Activated CD4-positive, CD25-positive, alpha-beta regulatory T cell treated with anti-CD3 and anti-CD28 coated beads, Interleukin-2, amount 50 U/mL, for 72 hours (primary cell): Measurements from ENCODE around the gene FLT1.

Experiments used
- DNase-seq: peaks from one replicate; pipeline ENCODE4 v3.0.0; 2021

FLT1 gene

DNA sequence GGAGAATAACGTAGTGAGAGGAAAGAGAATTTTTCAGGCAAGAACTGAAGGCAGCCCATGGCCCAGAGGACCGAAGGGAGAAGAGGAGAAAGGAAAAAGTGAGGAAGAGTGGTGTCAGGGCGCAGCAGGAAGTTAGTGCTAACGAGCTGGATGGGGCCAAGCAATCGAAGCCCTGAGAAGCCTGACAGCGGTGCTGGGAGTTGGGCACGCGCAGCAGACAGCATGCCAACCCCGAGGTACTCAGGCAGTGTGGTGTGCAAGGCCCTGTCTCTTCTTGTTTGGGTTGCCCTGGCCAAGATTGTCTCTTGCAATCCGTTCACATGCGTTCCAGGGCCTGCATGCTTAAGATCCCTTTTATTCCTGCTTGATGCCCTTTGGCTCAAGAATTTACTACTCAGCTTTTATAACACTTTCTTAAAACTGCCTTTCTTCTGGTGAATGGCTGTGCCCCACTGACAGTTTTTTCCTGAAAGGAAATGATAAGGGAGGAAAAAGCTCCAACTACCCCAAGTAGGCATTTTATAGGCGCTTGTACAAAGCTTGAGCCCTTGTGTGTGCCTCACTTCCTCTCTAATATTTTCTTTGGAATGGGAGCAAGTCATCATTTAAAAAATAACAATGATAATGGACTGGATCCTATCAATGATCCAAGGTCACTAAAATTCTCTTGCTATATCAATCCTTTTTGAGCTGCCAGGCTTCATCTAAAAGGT, 115.4 kb downstream of the FLT1 start:
- DNase-seq = no peak

DNA sequence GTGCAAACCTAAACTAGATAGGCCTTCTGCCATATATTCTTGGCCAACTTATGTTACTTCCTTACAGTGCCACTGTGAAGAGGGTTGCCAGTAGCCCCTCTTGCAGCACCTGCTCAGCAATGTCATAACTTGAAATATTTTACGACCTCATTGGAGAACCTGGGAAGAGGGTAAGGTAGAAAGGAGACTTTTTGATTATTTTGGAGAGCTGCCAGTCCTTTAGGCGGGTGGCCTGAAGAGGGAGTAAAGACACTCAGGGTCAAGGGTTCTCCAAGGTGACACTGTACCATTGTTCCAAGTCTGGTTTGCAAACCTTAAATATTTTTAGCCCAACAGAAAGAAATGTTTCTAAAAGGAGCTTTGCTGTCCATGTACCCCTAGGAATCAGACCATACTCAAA, 118.3 kb downstream of the FLT1 start:
- no peak for DNase-seq

DNA sequence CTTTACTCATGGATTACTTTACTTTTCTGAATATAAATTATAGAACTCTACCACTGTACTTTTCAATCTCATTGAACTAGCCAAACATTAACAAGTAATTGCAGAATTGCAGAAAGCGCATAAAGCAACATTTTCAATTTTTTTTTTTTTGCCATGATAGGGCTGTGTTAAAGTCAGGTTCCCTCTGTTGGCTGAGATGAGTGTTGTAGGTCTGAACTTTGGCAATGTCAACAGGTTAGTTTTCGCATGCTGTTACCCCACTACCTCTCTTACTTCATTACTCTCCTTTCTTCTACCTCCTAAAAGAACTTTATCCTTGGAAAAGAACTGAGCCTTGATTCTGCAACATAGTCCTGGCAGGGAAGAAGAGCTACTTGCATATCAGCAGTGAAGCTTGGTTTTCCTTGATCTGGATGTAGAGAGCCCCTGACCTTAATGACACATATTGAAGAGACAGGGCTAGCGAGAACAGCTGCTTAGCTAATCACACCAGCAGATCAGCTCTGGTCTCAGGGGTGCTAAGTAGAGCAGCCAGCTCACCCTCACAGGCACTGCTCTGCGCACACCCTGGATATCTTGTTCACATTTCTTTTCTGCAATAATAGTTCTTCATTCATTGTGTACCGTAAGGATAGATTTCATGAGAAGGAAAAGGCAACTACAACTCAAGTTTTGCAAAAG, 119.5 kb downstream of the FLT1 start:
- no peak for DNase-seq

DNA sequence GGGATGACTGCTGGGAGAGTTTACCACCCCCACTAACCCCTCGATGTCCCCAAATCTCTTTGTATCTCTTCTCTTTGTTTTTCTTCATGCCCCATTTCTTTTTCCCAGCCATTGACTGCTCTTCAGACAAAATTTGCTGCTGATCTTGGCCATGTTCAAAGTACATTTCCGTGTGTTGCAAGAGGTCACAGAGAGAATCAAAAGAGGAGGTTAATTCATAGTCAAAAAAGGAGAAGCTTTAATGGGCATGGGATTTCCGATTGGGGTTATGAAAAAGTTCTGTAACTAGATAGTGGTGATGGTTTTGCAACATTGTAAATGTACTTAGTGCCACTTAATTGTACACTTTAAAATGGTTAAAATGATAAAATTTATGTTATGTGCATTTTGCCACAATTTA, 121.1 kb downstream of the FLT1 start:
- no peak for DNase-seq

DNA sequence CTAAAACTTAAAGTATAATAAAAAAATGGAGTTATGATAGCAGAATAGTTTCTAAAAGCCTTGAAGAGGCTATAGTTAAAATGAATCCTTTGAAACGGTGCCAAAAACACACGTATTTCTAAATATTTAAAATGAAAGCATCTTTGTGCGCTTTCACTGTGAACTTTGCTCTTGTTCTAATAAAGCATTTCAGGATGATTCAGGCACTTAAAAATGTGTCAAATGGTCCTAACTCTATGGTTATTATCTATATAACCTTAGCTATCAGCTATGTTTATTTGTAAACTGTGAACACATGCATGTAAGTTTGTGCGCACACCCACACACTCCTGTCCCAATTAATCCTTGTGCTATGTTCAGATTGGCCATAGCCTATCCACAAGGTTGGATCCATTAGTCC, 124.5 kb downstream of the FLT1 start:
- DNase-seq = no peak

DNA sequence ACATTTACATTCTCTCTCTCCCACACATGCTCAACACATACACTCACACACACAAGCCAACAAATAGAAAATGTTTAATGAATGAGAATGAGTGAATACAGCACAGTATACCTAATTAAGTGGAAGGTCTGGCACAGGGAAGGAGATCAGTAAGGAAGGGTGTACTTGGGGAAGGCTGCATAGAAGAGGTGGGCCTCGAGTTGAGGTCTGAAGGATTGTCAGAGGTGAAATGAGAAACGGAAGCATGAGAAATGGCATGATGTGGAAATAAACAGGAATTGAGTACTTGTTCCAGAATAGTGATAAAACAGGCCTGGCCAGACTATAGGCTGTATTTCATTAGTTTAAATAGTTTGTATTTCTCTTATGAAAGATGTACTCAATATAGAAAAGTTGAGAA, 136.2 kb downstream of the FLT1 start:
- no peak for DNase-seq

DNA sequence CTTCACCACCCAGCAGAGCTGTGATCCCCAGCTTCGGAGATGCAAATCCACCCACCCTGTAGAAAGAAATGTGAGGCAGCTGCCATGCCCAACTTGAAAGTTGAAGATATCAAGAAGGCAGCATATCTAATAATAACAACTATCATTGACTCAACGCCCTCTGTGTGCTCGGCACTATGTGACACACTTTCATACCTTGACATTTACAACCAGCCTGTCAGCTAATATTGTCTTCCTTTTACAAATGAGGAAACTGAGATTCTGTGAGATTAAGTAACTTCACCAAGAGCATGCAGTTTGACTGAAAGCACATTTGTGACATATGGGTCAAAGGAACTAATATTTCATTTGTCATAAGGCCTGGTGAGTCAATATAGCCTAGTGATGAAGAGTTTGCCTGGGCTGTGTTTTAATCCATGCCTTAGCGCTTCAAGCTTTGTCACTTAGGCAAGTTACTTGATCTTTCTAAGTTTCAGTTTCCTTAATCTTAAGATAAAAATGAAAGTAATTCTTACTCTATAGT, 137.0 kb downstream of the FLT1 start:
- no peak for DNase-seq

DNA sequence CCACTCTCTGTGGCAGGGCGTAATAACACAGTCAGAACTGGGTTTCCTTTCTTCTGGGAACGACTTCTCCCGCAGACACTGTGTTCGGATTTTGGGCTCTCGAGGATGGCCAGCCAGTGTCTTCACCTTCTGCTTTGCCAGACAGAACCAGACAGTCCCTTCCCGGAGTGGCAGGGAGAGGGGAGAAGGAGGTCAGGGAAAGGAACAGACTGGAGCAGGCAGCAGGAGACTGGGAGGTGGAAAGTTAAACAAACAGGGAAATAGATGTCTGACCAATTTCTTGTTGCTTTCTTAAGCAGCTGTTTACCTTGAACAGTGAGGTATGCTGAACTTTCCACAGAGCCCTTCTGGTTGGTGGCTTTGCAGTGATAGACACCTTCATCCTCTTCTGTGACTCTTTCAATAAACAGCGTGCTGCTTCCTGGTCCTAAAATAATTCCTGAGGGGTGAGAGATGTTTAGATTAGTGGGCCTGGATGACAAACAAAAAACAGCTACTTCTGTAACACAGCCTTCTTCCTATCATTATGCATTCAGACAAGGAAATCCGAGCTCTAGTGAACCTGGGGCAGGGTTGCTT, 137.6 kb downstream of the FLT1 start:
- no peak for DNase-seq

DNA sequence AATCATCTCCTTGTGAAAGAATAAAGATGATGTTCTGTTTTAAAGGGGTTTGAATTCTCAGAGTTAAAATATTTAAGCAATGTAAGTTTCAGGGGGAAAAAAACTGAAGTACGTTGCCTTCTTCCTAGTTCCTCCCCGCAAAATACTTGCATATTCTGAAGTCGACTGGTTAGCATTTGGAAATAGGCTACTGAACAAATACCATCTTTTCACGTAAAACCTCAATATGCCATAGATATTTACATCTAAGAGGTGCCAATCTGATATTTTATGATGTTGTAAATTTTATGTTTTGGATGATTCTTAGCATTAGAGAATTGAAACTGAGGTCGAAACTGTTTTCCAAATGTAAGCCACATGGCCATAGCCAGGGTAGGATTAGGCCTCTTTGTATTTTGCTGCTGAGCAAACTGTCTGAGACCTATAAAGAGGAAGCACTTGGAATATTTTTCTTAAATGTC, 138.3 kb downstream of the FLT1 start:
- DNase-seq = no peak

DNA sequence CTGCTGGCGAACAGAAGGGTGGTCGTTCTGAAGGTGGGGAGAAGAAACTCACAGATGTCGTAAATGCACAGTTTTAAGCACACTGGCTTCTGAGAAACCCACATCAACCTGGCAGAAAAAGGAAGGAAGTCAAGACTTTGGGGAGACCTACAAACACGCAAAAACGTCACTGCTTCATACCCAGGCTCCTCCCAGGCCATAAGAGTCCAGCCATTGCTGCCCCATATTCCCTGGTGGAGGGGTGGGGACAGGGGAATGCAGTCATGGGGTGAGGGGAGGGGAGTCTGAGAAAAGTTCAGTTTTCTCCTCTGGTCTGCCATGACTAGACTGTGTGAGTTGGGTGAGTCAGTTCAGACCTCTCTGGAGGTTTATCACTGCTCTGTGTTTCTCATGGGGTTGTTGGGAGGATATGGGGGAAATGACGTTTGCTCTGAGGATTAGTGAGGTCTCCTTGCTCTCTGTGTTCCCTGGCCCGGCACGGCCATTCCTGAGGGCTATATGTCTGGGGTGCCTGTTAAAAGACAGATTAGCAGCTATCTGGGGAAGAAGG, 139.0 kb downstream of the FLT1 start:
- DNase-seq = no peak

DNA sequence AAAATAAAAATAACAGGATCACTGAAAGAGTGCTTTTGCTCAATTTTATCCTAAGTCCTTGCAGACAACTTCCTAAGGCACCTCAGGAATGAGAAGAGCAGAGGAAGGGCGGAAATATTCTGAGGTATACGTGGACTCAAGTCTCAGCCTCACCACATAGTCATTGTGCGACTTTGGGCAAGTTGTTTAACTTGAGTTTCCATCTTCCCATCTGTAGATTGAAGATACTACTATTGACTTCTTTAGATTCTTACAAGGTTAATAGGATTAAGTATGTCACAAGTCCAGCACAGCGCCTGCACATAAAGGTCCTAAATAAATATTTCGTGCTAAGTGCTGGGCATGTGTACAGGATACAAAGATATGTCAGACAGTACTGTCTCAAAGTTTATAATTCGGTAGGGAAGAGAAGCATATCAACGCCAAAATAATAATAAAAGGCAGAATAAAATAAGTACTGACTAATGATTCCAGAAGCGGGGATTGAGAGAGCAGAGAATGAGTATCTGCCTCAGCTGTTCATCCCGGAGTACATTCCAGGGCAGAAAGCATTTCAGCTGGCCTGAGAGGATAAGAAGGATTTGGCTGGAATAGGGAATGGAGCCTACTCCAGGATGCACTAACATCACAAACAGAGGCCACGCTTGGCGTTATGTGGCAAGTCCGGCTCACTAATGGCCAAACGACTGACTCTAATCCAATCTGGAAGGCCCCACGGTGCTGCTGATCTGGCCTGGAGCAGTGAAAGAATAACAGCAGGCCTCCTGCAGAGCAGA, 139.7 kb downstream of the FLT1 start:
- DNase-seq = no peak

DNA sequence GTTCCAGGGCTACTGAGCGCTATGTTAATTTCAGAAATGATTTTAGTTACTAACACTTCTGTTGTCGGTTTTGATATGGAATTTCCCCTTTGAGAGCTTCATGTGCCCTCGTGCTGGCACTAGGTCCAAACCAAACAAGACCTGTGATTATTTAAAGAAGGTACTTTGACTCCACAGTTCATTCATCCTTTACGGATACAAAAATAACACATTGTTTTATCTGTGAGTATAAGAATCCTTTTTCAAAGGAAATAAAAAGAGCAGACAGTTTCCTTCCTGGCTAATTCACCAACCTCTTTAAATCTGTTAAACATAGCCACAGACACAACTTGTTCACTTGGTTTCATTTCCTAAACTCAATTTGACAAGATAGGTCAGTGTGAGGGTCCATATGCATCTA, 141.2 kb downstream of the FLT1 start:
- no peak for DNase-seq

DNA sequence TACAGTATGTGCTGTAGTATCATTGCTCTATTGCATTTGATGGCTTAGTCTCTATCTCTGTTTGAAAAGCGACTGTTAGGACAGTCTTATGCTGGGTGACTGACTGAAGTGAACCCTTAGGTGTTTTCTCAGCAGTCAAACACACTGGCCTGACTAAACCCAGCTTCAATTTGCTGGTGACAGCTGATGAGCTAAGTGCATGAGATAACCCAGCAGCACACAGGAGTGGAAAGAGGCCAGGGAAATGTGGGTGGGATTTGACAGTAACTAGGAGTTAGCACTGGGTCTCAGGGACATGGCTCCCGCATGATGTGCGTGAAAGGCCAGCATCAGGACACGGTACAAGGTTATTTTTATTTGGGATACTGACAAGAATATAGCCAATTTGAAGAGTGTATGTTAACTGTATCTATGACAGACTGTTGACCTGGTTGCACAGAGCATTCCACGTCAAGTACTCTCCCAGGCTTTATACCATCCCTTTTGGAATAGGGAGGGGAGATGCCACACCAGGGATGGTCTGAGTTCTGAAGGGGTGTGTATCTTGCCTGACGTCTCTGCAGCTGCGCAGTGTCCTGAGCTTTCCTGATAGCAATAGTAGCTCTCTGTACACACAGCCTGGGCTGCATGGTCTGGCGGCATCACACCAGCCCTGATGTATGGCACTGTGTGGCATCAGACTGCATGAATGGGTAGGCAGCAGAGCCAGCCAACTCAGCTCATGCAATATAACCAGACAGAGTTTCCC, 144.8 kb downstream of the FLT1 start:
- no peak for DNase-seq

DNA sequence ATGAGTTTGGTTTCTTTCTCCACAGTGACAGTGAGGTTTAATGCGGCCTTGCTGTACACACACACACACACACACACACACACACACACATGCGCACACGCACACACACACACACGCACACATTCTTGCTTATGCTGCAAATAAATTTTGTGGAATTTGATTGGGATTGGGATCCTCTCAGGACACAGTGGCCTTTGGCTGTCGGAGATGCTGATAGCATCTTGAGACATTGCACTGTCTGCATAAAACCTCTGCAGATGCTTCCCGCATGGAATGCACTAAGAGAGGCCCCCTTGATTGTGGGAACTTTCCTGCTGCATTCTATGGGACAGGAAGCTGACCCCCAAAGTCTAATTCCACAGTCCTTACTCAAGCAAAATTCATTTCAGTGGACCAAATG, 145.6 kb downstream of the FLT1 start:
- DNase-seq = no peak

DNA sequence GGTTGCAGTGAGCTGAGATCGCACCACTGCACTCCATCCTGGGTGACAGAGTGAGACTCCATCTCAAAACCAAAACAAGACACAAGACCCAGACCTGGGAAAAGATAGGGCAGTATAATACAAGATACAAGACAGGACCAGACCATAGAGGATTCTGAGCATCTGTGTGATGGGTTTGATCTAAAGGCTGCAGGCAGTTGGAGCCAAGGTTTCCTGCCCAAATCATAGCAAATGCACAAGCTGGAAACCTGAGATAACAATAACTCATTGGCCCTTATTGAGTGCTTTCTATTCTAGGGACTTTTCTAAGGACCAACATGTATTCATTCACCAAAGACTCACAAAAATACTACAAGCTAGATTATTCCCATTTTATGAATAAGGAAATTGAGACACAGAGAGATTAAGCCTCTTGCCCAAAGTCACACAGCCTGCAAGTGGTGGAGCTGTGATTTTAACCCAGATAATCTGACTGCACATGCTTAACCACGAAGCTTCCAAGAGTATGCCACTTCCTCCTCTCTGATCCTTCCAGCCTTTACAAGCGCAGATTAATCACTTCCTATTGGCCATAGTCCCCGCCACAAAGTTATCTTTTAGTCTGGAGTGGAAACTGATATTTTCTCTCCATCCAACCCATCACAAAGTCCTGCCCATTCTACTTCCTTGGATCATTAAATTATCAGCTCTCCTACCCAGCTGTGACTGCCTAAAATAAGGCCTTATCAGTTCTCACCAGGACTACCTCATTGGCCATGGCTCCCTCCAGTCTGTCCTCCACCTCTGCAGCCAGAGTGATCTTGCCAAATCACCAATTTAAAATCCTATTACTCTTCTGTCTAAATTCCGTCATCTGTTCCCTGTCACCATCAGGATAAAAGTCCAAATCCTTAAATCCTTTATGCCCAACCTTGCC, 147.2 kb downstream of the FLT1 start:
- no peak for DNase-seq

DNA sequence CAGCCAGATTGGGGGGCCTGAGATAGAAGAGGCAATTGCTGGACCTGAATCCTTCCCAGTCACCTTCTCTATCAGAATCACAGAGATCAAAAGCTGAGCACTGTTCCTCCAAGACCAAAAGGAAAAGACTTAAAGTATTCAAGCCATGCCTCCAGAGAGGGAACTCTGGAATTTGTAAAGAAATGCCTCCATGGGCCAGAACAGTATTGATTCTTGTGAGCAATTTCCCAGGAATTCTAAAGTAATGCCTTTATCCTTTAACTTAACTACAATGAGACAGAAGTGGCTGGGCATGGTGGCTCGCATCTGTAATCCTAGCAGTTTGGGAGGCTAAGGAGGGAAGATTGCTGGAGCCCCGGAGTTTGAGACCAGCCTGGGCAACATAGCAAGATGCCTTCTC, 148.8 kb downstream of the FLT1 start:
- DNase-seq = no peak

DNA sequence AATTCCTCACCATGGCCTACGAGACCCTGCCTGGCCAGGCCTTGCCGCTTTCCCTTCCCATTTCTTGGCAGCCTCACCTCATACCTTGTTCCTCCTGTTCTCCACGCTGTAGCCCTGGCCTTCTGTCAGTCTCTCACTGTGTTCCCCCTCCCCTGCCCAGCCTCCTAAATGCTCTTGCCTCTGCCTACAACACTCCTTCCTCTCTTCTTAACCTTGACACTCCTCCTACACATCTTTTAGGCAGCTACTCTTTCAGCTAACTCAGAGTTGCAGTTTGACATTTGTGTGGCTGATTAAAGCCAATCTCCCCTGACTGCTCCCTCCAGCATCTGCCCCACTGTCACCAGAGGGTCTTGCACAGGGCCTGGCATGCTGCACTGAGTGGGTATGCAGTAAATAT, 150.8 kb downstream of the FLT1 start:
- DNase-seq = no peak

DNA sequence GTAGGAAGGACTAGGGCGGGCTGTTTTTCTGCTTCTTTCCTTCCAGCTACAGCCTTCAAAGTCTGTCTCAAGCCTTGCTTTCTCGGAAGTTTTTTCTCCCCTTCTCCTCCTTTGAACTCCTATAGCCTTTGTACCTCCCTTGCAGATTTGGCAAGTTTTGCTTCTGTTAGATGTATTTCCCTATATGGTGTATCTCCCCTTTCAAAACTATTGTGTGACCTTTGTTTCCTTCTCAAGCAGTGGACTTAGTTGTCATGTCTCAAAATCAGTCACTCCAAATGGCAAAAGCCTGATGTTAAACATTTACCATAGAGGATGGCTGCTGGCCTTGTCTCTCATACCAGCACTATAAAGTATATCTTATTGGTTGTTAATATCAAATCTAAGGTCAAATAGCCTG, 152.7 kb downstream of the FLT1 start:
- no peak for DNase-seq

DNA sequence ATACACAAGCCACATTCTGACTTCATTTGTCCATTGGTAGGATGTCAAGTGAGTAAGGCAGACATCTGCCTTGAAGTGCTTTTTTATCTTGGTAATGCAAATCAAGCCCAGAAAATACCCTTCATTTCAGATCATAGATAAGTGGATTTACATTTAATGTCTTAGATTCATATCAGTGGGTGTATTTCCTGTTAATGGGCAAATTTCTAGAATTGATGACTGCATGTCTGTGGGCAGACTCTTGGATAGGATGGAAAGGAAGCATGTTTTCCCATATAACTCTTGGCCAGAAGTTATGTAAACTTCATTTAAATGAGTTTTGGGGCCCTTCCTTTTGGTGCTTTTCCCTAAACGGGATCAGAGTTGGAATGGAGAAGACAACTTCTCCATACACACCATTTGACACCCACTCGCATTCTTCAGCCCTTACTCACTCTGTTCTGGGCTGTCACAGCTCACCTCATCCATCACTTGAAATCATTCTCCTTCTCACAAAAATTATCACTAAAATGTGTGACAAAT, 154.6 kb downstream of the FLT1 start:
- no peak for DNase-seq

DNA sequence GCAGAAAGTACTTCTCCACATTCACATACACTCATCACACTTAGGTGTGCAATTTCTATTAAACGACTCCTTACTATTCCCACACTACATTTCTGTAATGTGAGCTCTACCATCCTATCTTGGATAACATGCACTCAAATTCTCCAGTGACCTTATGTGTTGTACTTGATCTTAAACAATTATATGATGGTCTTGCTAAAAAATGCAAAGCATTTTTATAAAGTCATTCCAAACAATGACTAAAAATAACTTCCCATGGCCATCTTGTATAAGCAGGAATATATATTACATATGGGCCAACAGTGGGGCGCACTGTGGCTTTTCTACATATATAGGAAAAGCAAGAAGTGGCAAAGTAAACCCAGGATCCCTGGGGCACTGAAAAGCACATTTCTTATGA, 155.5 kb downstream of the FLT1 start:
- no peak for DNase-seq

DNA sequence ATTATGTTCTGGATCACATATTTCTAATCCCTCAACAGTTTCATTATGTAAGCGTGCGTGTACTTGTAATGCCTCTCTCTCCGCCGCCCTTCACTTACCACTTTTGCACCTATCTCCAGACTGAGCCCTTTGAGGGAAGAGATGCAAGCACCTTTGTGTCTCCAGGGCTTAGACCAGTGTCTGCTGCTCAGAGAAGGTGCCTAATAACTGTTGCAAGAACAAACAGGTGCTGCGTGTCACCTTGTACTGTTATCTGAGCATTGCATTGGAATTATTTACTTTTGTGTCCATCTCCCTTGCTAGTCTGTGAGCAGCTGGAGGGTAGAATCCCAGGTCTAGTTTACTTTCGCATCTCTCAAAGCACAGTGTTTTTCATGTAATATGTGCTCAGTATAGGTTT, 156.2 kb downstream of the FLT1 start:
- no peak for DNase-seq
